ENCODE data around the gene OBSL1.

DNA sequence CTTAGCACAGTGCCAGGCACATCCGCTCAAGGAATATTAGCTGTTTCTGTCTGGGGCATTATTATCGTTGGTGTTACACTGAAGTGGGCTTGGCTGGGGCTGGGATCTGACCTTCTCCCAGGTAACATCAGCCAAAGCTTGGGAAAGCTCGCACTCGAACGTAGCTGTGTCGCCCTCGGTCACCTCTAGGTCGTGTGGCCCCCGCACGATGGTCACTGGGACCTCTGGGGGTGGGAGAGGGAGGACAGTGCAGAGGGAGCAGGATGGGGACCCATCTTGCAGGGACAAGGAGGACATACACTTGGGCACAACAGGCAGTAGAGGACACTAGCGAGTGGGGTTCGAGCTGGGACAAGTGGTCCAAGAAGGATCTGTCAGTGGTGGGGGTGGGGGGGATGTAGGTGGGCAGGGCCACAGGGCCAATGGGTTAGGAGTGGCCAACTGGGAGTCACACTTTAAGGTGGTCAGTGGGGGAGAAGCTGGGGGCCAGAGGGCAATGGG, 17.8 kb downstream of the OBSL1 start:
- TF ChIP-seq, protein P1, sequence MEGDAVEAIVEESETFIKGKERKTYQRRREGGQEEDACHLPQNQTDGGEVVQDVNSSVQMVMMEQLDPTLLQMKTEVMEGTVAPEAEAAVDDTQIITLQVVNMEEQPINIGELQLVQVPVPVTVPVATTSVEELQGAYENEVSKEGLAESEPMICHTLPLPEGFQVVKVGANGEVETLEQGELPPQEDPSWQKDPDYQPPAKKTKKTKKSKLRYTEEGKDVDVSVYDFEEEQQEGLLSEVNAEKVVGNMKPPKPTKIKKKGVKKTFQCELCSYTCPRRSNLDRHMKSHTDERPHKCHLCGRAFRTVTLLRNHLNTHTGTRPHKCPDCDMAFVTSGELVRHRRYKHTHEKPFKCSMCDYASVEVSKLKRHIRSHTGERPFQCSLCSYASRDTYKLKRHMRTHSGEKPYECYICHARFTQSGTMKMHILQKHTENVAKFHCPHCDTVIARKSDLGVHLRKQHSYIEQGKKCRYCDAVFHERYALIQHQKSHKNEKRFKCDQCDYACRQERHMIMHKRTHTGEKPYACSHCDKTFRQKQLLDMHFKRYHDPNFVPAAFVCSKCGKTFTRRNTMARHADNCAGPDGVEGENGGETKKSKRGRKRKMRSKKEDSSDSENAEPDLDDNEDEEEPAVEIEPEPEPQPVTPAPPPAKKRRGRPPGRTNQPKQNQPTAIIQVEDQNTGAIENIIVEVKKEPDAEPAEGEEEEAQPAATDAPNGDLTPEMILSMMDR (IDR thresholded peaks at IDR 0.05), result no peak
- TF ChIP-seq ZFX (IDR thresholded peaks at IDR 0.05; ENCODE audit: borderline replicate concordance), result no peak
